ENCODE measurements around the gene KRT72.

- TF ChIP-seq CTCF (IDR thresholded peaks at IDR 0.05) = no peak
- no peak for TF ChIP-seq POLR2A (IDR thresholded peaks at IDR 0.05)
Measured at GRCh38 chr12:52539821-52540173, 61.5 kb downstream of the KRT72 start.
